ENCODE measurements around the gene MDFIC.
"Not testable (repeated sequence)": the region's sequence is repeated elsewhere in the genome, so short reads cannot be mapped to it uniquely, and the experiment has no call there.

MDFIC gene, protein sequence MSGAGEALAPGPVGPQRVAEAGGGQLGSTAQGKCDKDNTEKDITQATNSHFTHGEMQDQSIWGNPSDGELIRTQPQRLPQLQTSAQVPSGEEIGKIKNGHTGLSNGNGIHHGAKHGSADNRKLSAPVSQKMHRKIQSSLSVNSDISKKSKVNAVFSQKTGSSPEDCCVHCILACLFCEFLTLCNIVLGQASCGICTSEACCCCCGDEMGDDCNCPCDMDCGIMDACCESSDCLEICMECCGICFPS

DNA sequence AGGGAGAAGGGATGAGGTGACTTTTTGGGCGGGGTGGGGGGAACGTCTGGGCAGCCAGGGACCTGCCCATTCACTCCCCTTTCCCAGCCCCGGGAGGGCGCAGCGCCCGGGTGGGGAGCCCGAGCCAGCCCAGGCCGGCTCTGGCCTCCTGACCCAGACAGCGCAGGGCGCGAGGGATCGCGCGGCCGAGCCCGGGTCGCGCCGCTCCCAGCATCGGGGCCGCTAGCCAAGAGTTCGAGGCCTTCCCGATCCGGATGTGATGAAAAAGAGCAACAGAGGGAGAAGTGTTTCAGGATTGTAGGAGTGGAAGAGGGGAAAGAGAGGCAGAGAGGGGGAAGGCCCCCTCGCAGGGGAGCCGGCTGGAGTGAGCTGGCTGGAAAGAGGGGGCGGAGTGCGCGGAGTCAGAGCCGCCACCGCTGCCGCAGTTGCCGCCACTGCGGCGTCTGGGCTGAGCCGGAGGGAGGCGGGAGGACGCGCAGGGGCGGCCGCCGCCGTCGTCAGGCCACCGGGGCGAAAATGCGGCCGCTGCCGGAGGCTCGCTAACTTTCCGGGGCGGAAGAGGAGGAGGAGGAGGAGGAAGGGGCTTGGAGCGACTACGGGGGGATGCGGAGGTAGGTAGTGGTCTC lies at the start of gene MDFIC:
TSS of gene MDFIC (plus strand) at position 69 of the 626 bp plus-strand sequence. CDS start 940 bp downstream, outside the sequence.
- DNase-seq (ENCODE audit: low read depth, low spot score) = no peak
- H3K27me3 ChIP-seq (ENCODE audit: insufficient read depth, insufficient read length) = peaks cover 5% of the 10 kb centered on the region
- peaks cover 2% of the 10 kb centered on the region for H3K36me3 ChIP-seq (ENCODE audit: insufficient read depth, insufficient read length, low read length)
- TF ChIP-seq YY1 (IDR thresholded peaks at IDR 0.05; ENCODE audit: insufficient read depth, insufficient read length) = no peak
- no peak for TF ChIP-seq SUZ12 (IDR thresholded peaks at IDR 0.05; ENCODE audit: extremely low read depth, insufficient read depth, insufficient read length)
- no peak for TF ChIP-seq ZNF274 (IDR thresholded peaks at IDR 0.05; ENCODE audit: low read depth, low read length)
- no peaks in the 10 kb centered on the region for H3K4me1 ChIP-seq (ENCODE audit: insufficient read depth, insufficient read length)
- H3K9ac ChIP-seq (ENCODE audit: insufficient read length, low read depth) = peak within 1 kb of the TSS; percentile 71
- H3K4me3 ChIP-seq (ENCODE audit: insufficient read length, low read depth) = peak within 1 kb of the TSS; percentile 56
- no peaks in the 10 kb centered on the region for H3K9me3 ChIP-seq (ENCODE audit: insufficient read depth, low read length)

DNA sequence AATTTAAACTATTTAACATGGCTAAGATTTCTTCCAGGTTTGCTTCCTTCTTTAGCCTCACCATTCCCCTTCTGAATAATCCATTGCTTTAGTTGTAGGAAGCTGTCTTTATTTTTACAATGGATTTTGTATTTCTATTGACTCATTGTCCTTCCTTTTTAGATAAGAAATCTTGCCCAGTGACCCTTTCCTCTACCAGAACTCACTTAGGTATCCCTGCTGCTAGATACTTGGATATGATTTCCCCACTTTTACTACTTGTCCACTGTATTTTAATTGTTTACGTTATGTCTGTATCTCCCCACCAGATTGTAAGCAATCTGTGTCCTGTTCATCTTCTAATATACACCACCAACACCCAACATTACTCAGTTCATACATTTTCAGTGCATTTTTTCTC lies 47.7 kb upstream of the MDFIC start:
- DNase-seq (ENCODE audit: low read depth, low spot score) = no peak
- Histone ChIP-seq H3K27me3 (ENCODE audit: insufficient read depth, insufficient read length) (no peaks in the 10 kb centered on the region), H3K9ac (ENCODE audit: insufficient read length, low read depth) (no peak overlapping the region), H3K4me1 (ENCODE audit: insufficient read depth, insufficient read length) (no peaks in the 10 kb centered on the region), H3K36me3 (ENCODE audit: insufficient read depth, insufficient read length, low read length) (no peaks in the 10 kb centered on the region), H3K9me3 (ENCODE audit: insufficient read depth, low read length) (no peaks in the 10 kb centered on the region), H3K4me3 (ENCODE audit: insufficient read length, low read depth) (no peak overlapping the region)
- TF ChIP-seq YY1 (IDR thresholded peaks at IDR 0.05; ENCODE audit: insufficient read depth, insufficient read length) (no peak), ZNF274 (IDR thresholded peaks at IDR 0.05; ENCODE audit: low read depth, low read length) (no peak), SUZ12 (IDR thresholded peaks at IDR 0.05; ENCODE audit: extremely low read depth, insufficient read depth, insufficient read length) (no peak)

DNA sequence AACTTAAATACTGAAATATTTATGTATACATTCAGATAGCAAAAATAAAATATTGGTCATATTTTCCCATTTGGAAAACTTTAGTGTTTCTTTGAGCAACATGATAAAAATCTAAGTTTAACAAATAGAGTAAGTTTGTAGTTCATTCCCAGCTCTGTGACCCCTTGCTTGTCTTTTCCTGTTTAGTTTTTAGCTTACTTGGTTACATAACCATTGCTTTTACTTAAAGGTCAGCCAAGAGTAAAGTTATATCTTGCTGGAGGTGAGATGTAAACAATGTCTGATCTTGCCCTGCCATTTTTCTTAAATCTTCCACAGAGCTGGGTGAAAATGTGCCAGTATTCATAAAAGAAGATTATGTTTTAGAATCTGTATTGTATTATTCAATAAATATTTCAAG lies 46.7 kb upstream of the MDFIC start:
- Histone ChIP-seq H3K36me3 (ENCODE audit: insufficient read depth, insufficient read length, low read length) (no peaks in the 10 kb centered on the region), H3K4me1 (ENCODE audit: insufficient read depth, insufficient read length) (no peaks in the 10 kb centered on the region), H3K4me3 (ENCODE audit: insufficient read length, low read depth) (no peak overlapping the region), H3K9ac (ENCODE audit: insufficient read length, low read depth) (no peak overlapping the region), H3K27me3 (ENCODE audit: insufficient read depth, insufficient read length) (no peaks in the 10 kb centered on the region), H3K9me3 (ENCODE audit: insufficient read depth, low read length) (no peaks in the 10 kb centered on the region)
- DNase-seq (ENCODE audit: low read depth, low spot score) = no peak
- TF ChIP-seq SUZ12 (IDR thresholded peaks at IDR 0.05; ENCODE audit: extremely low read depth, insufficient read depth, insufficient read length) (no peak), ZNF274 (IDR thresholded peaks at IDR 0.05; ENCODE audit: low read depth, low read length) (no peak), YY1 (IDR thresholded peaks at IDR 0.05; ENCODE audit: insufficient read depth, insufficient read length) (no peak)

DNA sequence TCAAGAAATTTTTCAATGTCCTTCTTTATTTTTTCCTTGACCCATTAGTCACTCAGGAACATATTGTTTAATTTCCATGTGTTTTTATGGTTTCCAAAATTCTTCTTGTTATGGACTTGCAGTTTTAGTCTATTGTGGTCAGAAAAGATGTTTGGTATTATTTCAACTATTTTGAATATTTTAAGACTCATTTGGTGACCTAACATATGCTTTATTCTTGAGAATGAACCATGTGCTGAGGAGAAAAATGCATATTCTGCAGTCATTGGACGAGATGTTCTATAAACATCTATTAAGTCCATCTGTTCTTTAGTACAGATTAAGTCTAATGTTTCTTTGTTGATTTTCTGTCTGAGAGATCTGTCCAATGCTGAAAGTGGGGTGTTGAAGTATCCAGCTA lies 42.3 kb upstream of the MDFIC start:
- Histone ChIP-seq H3K4me1 (ENCODE audit: insufficient read depth, insufficient read length) (no peaks in the 10 kb centered on the region), H3K4me3 (ENCODE audit: insufficient read length, low read depth) (no peak overlapping the region), H3K27me3 (ENCODE audit: insufficient read depth, insufficient read length) (no peaks in the 10 kb centered on the region), H3K36me3 (ENCODE audit: insufficient read depth, insufficient read length, low read length) (no peaks in the 10 kb centered on the region), H3K9me3 (ENCODE audit: insufficient read depth, low read length) (no peaks in the 10 kb centered on the region), H3K9ac (ENCODE audit: insufficient read length, low read depth) (no peak overlapping the region)
- DNase-seq (ENCODE audit: low read depth, low spot score) = no peak
- no peak for TF ChIP-seq SUZ12 (IDR thresholded peaks at IDR 0.05; ENCODE audit: extremely low read depth, insufficient read depth, insufficient read length)
- no peak for TF ChIP-seq ZNF274 (IDR thresholded peaks at IDR 0.05; ENCODE audit: low read depth, low read length)
- no peak for TF ChIP-seq YY1 (IDR thresholded peaks at IDR 0.05; ENCODE audit: insufficient read depth, insufficient read length)

DNA sequence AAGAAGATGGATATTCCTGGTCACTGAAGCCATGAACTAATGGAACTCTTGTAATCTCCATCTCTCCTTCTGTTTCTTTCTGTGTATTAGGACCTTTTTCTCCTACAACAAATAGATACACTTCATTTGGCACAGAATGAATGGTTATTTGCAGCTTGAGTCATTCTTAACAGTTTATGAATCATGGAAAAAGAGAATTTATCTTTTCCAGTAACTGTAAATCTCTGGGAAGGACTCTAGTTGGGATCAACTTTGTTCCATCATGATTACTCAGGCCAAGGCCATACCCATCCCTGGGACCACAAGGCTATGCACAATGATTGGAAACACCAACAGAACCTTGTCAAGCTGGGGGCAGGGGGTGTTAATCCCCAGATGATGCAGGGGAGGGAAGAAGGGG lies 36.1 kb upstream of the MDFIC start:
- Histone ChIP-seq H3K9ac (ENCODE audit: insufficient read length, low read depth) (no peak overlapping the region), H3K36me3 (ENCODE audit: insufficient read depth, insufficient read length, low read length) (no peaks in the 10 kb centered on the region), H3K4me3 (ENCODE audit: insufficient read length, low read depth) (no peak overlapping the region), H3K9me3 (ENCODE audit: insufficient read depth, low read length) (no peaks in the 10 kb centered on the region), H3K27me3 (ENCODE audit: insufficient read depth, insufficient read length) (no peaks in the 10 kb centered on the region), H3K4me1 (ENCODE audit: insufficient read depth, insufficient read length) (no peaks in the 10 kb centered on the region)
- no peak for DNase-seq (ENCODE audit: low read depth, low spot score)
- TF ChIP-seq SUZ12 (IDR thresholded peaks at IDR 0.05; ENCODE audit: extremely low read depth, insufficient read depth, insufficient read length) (no peak), ZNF274 (IDR thresholded peaks at IDR 0.05; ENCODE audit: low read depth, low read length) (no peak), YY1 (IDR thresholded peaks at IDR 0.05; ENCODE audit: insufficient read depth, insufficient read length) (no peak)

DNA sequence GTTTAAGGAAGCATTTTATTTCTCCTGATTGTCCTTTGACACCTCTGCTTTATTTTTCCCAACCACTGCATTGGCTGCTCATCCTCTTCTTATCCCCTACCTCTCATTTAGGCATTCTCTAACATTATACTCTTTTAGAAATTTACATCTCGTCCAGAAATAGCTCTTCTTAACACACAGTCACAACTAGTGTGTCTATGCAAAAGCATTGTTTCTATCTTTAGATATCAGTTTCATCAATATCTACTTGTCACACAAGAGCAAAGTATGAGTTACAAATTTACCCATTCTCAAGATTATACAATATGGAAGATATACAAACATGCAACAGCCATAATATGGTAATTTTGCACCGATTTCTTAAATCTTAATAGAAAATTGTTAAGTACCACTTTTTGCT lies 35.7 kb upstream of the MDFIC start:
- no peak for TF ChIP-seq SUZ12 (IDR thresholded peaks at IDR 0.05; ENCODE audit: extremely low read depth, insufficient read depth, insufficient read length)
- TF ChIP-seq ZNF274 (IDR thresholded peaks at IDR 0.05; ENCODE audit: low read depth, low read length) = no peak
- no peak for TF ChIP-seq YY1 (IDR thresholded peaks at IDR 0.05; ENCODE audit: insufficient read depth, insufficient read length)
- no peaks in the 10 kb centered on the region for H3K36me3 ChIP-seq (ENCODE audit: insufficient read depth, insufficient read length, low read length)
- no peaks in the 10 kb centered on the region for H3K27me3 ChIP-seq (ENCODE audit: insufficient read depth, insufficient read length)
- no peaks in the 10 kb centered on the region for H3K9me3 ChIP-seq (ENCODE audit: insufficient read depth, low read length)
- H3K4me3 ChIP-seq (ENCODE audit: insufficient read length, low read depth) = no peak overlapping the region
- no peaks in the 10 kb centered on the region for H3K4me1 ChIP-seq (ENCODE audit: insufficient read depth, insufficient read length)
- H3K9ac ChIP-seq (ENCODE audit: insufficient read length, low read depth) = no peak overlapping the region
- DNase-seq (ENCODE audit: low read depth, low spot score) = no peak

DNA sequence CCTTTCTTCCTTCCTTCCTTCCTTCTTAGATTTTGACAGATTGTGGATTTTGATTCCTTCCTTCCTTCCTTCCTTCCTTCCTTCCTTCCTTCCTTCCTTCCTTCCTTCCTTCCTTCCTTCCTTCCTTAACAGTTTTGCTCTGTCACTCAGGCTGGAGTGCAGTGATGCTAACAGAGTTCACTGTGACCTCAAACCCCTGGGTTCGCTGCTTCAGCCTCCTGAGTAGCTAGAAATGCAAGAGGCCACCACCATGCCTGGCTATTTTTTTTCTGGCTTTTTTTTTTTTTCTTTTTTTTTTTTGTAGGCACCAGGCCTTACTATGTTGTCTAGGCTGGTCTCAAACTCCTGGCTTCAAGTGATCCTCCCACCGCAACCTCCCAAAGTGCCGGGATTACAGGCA lies 32.8 kb upstream of the MDFIC start:
- H3K36me3 ChIP-seq (ENCODE audit: insufficient read depth, insufficient read length, low read length); DNase-seq (ENCODE audit: low read depth, low spot score); H3K9ac ChIP-seq (ENCODE audit: insufficient read length, low read depth); H3K9me3 ChIP-seq (ENCODE audit: insufficient read depth, low read length); H3K4me3 ChIP-seq (ENCODE audit: insufficient read length, low read depth); H3K27me3 ChIP-seq (ENCODE audit: insufficient read depth, insufficient read length); H3K4me1 ChIP-seq (ENCODE audit: insufficient read depth, insufficient read length): not testable (repeated sequence)
